ENCODE results near the gene OBSL1. TPM values are rescaled to one million over a fixed set of nuclear protein-coding genes. Genes with fewer than 3 reads are reported as not detected.
A peak's percentile ranks its signal among the peaks of the same experiment; 100 is the strongest.

OBSL1 gene
- total and polyA plus RNA-seq, 4 donors = 34.0 to 75.2 (median 64.0) TPM

DNA sequence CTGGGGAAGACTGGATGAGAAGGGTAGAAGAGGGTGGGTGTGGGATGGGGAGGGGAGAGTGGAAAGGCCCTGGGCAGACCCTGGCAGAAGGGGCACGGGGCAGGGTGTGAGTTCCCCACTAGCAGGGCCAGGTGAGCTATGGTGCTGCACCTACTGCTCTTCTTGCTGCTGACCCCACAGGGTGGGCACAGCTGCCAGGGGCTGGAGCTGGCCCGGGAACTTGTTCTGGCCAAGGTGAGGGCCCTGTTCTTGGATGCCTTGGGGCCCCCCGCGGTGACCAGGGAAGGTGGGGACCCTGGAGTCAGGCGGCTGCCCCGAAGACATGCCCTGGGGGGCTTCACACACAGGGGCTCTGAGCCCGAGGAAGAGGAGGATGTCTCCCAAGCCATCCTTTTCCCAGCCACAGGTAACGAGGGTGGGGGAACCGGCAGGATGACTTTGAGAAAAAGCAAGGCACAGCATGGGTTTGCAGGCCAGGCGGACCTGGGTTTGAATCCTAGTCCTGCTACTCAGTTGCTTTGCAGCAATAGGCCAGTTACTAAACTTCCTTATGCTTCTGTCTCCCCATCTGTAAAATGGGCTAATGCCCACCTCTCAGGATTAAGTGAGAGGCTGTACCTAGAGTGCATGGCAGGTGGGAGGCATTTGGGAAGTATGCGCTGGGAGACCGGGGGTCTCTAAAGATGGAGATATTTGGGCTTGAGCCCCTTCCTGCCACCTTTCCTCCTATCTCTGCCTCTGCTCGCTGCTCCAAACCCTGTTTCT lies 1.1 kb upstream of the OBSL1 start, which contains the start of gene INHA:
TSS of gene INHA (plus strand) at position 74 of the 765 bp plus-strand sequence. CDS start at position 139, 65 bp downstream.
- Histone ChIP-seq H3K9me3 (ENCODE audit: control insufficient read depth in 4 of 4, insufficient read depth in 3 of 4, low read length in 3 of 4) (no peaks in the 10 kb centered on the region), H3K4me3 (peak within 1 kb of the TSS; percentile 51), H3K36me3 (ENCODE audit: control insufficient read depth in 4 of 4, insufficient read depth in 4 of 4, low read length in 4 of 4) (peaks cover 0 to 15% (median 5%) of the 10 kb centered on the region in 4 donors), H3K27me3 (ENCODE audit: control insufficient read depth in 3 of 3, insufficient read depth in 3 of 3, low read length in 2 of 3) (no peaks in the 10 kb centered on the region), H3K9ac (ENCODE audit: insufficient read depth in 1 of 2, low read length in 2 of 2) (peak within 1 kb of the TSS in 1 of 2 donors; percentile 32), H3K4me1 (ENCODE audit: control insufficient read depth in 5 of 5, insufficient read depth in 5 of 5, low read length in 5 of 5) (peaks cover 0 to 33% (median 11%) of the 10 kb centered on the region in 5 donors), H3K27ac (ENCODE audit: low read depth in 1 of 2, low read length in 1 of 2) (peak within 1 kb of the TSS; percentile 35 to 95)
- DNase-seq (no peak), ATAC-seq (ENCODE audit: insufficient read depth, low FRiP score) (no peak)
- 88 to 89% methylated on average over 12 to 13 of the region's 13 CpGs for WGBS, 2 donors
- TF ChIP-seq, protein P1, sequence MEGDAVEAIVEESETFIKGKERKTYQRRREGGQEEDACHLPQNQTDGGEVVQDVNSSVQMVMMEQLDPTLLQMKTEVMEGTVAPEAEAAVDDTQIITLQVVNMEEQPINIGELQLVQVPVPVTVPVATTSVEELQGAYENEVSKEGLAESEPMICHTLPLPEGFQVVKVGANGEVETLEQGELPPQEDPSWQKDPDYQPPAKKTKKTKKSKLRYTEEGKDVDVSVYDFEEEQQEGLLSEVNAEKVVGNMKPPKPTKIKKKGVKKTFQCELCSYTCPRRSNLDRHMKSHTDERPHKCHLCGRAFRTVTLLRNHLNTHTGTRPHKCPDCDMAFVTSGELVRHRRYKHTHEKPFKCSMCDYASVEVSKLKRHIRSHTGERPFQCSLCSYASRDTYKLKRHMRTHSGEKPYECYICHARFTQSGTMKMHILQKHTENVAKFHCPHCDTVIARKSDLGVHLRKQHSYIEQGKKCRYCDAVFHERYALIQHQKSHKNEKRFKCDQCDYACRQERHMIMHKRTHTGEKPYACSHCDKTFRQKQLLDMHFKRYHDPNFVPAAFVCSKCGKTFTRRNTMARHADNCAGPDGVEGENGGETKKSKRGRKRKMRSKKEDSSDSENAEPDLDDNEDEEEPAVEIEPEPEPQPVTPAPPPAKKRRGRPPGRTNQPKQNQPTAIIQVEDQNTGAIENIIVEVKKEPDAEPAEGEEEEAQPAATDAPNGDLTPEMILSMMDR (IDR thresholded peaks at IDR 0.05; ENCODE audit: control extremely low read depth, extremely low read depth) = no peak

GRCh38 chr2:219570924-219571310 lies 422 bp downstream of the OBSL1 start:
- H3K9me3 ChIP-seq (ENCODE audit: control insufficient read depth in 4 of 4, insufficient read depth in 3 of 4, low read length in 3 of 4) = no peaks in the 10 kb centered on the region
- H3K36me3 ChIP-seq (ENCODE audit: control insufficient read depth in 4 of 4, insufficient read depth in 4 of 4, low read length in 4 of 4) = peaks cover 0 to 27% (median 14%) of the 10 kb centered on the region in 4 donors
- 0 to 1% methylated on average over 6 to 55 of the region's 55 CpGs for WGBS, 2 donors
- H3K4me1 ChIP-seq (ENCODE audit: control insufficient read depth in 5 of 5, insufficient read depth in 5 of 5, low read length in 5 of 5) = peaks cover 0 to 18% (median 11%) of the 10 kb centered on the region in 5 donors
- peak overlapping the region in 1 of 2 donors; percentile 25 for H3K9ac ChIP-seq (ENCODE audit: insufficient read depth in 1 of 2, low read length in 2 of 2)
- DNase-seq = peak in 1 of 3 donors; percentile 53
- TF ChIP-seq, protein P1 (IDR thresholded peaks at IDR 0.05; ENCODE audit: control extremely low read depth, extremely low read depth) = no peak
- peak overlapping the region; percentile 84 for H3K4me3 ChIP-seq
- no peaks in the 10 kb centered on the region for H3K27me3 ChIP-seq (ENCODE audit: control insufficient read depth in 3 of 3, insufficient read depth in 3 of 3, low read length in 2 of 3)
- ATAC-seq (ENCODE audit: insufficient read depth, low FRiP score) = no peak
- H3K27ac ChIP-seq (ENCODE audit: low read depth in 1 of 2, low read length in 1 of 2) = peak overlapping the region; percentile 83 to 95

DNA sequence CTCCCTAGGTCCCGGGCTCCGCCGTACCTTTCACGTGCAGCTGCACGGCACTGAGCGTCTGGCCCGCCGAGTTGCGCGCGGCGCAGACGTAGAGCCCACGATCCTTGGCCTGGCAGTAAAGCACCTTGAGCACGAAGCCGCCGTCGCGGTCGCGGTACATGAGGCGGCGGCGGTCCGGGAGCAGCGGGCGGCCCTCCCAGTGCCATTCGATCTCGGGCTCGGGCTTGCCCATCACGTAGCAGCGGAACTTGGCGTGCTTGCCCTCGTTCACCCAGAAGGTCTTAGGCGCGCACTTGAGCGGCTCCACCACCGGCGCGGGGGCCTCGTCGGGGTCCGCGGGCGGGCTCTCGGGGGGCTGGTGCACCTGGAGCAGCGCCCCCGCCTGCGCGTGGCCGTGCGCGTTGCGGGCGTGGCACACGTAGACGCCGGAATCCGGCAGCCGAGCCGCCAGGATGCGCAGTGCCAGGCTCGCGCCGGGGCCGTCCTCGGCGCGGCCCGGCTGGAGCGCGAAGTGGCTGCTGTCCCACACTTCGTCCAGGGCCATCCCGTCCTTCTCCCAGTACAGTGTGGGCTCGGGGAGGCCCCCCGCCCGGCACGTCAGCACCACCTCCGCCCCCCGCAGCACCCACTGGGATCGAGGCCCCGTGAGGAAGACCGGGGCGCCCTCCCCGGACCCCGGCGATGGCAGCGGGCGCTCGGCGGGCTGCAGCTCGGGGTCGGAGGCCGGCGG lies 980 bp downstream of the OBSL1 start:
- ATAC-seq (ENCODE audit: insufficient read depth, low FRiP score) = peak; percentile 48
- Histone ChIP-seq H3K4me3 (peak overlapping the region; percentile 84), H3K9me3 (ENCODE audit: control insufficient read depth in 4 of 4, insufficient read depth in 3 of 4, low read length in 3 of 4) (no peaks in the 10 kb centered on the region), H3K27me3 (ENCODE audit: control insufficient read depth in 3 of 3, insufficient read depth in 3 of 3, low read length in 2 of 3) (no peaks in the 10 kb centered on the region), H3K36me3 (ENCODE audit: control insufficient read depth in 4 of 4, insufficient read depth in 4 of 4, low read length in 4 of 4) (peaks cover 0 to 27% (median 17%) of the 10 kb centered on the region in 4 donors), H3K27ac (ENCODE audit: low read depth in 1 of 2, low read length in 1 of 2) (peak overlapping the region; percentile 83 to 95), H3K9ac (ENCODE audit: insufficient read depth in 1 of 2, low read length in 2 of 2) (peak overlapping the region in 1 of 2 donors; percentile 25), H3K4me1 (ENCODE audit: control insufficient read depth in 5 of 5, insufficient read depth in 5 of 5, low read length in 5 of 5) (peaks cover 0 to 16% (median 11%) of the 10 kb centered on the region in 5 donors)
- TF ChIP-seq, protein P1 (IDR thresholded peaks at IDR 0.05; ENCODE audit: control extremely low read depth, extremely low read depth) = no peak
- WGBS, 2 donors = 15 to 26% methylated on average over 74 to 95 of the region's 95 CpGs
- DNase-seq = peak; percentile 37 to 58 (median 48)

Data from lung (tissue), 12 donors.